Loucy (cell line): ENCODE results near the gene RGPD3.
"Not testable (repeated sequence)": the region's sequence is repeated elsewhere in the genome, so short reads cannot be mapped to it uniquely, and the experiment has no call there.

ENCODE experiments used
- EZH2phosphoT487 ChIP-seq: fragments of 200-600 bp; IDR thresholded peaks from 2 replicates; pipeline ENCODE4 v1.6.1; 2018; ENCODE audit warnings: antibody characterized with exemption, mild to moderate bottlenecking, moderate library complexity, borderline replicate concordance
- TF ChIP-seq, protein P1 (sequence below): fragments of 200-600 bp; sonication (generic); conservative IDR thresholded peaks from 2 replicates; pipeline ENCODE4 v1.5.1; 2014; ENCODE audit warnings: mild to moderate bottlenecking, antibody characterized with exemption, low read length

DNA sequence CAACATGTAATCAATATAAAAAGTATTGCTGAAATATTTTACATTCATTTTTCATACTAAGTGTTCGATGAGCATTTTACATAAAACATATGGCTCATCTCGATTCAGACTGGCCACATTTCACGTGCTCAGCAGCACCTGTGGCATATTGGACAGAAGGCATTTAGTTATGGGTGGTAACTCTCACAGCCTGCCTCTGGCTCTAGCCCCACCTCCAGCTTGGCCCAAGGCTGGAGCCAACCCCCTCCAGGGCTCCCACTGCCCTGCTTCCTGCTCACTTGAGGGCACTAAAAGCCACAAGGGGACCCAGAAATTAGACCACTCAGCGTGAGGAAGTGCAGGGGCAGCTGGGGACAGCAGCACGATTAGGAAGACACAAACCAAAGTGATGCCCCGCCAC is 24.2 kb upstream of the RGPD3 start:
- TF ChIP-seq, protein P1, sequence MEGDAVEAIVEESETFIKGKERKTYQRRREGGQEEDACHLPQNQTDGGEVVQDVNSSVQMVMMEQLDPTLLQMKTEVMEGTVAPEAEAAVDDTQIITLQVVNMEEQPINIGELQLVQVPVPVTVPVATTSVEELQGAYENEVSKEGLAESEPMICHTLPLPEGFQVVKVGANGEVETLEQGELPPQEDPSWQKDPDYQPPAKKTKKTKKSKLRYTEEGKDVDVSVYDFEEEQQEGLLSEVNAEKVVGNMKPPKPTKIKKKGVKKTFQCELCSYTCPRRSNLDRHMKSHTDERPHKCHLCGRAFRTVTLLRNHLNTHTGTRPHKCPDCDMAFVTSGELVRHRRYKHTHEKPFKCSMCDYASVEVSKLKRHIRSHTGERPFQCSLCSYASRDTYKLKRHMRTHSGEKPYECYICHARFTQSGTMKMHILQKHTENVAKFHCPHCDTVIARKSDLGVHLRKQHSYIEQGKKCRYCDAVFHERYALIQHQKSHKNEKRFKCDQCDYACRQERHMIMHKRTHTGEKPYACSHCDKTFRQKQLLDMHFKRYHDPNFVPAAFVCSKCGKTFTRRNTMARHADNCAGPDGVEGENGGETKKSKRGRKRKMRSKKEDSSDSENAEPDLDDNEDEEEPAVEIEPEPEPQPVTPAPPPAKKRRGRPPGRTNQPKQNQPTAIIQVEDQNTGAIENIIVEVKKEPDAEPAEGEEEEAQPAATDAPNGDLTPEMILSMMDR = not testable (repeated sequence)
- not testable (repeated sequence) for TF ChIP-seq EZH2phosphoT487
